ENCODE data around the gene NBEAL1. TPM values are rescaled to one million over a fixed set of nuclear protein-coding genes. Genes with fewer than 3 reads are reported as not detected.
"Not testable (repeated sequence)": the region's sequence is repeated elsewhere in the genome, so short reads cannot be mapped to it uniquely, and the experiment has no call there.

Gene NBEAL1
- 16.2 TPM for total RNA-seq
- long read RNA-seq, partial matches to known transcripts, result 1 of 4 reads
- long read RNA-seq, other reads (novel, unspliced or antisense), result 3 of 4 reads

GRCh38 chr2:203014456-203015199 lies at the start of gene NBEAL1:
Gene NBEAL1, plus strand, starts transcription at chr2:203014875. Its CDS starts 1,510 bp downstream, at chr2:203016385.
- intact Hi-C loops (cut with DNase I), result no loop called here
- ATAC-seq (ENCODE audit: poor library complexity), result peak; percentile 99
- DNase-seq, result peak; percentile 99

- no peak for DNase-seq
Measured at GRCh38 chr2:202965810-202966460, 48.7 kb upstream of the NBEAL1 start.

GRCh38 chr2:202969404-202969803 lies 45.3 kb upstream of the NBEAL1 start:
- ATAC-seq (ENCODE audit: poor library complexity); intact Hi-C loops (cut with DNase I); DNase-seq: not testable (repeated sequence)

More at GRCh38 chr2:202965810-202966460, 48.7 kb upstream of the NBEAL1 start:
- intact Hi-C loops (cut with DNase I), result no loop called here
- ATAC-seq (ENCODE audit: poor library complexity), result no peak

- intact Hi-C loops (cut with DNase I), result no loop called here
- DNase-seq (no peak), ATAC-seq (ENCODE audit: poor library complexity) (no peak)
Measured at GRCh38 chr2:202976809-202977208, 37.9 kb upstream of the NBEAL1 start.

GRCh38 chr2:202982779-202983491 lies 31.7 kb upstream of the NBEAL1 start:
- DNase-seq (no peak), ATAC-seq (ENCODE audit: poor library complexity) (no peak)
- intact Hi-C loops (cut with DNase I), result no loop called here

- no peak for DNase-seq
- intact Hi-C loops (cut with DNase I), result no loop called here
Measured at GRCh38 chr2:202989749-202990148, 24.9 kb upstream of the NBEAL1 start.

GRCh38 chr2:202990501-202990900 lies 24.2 kb upstream of the NBEAL1 start:
- no peak for DNase-seq
- no peak for ATAC-seq (ENCODE audit: poor library complexity)
- intact Hi-C loops (cut with DNase I), result no loop called here

More at GRCh38 chr2:202989749-202990148, 24.9 kb upstream of the NBEAL1 start:
- ATAC-seq (ENCODE audit: poor library complexity), result no peak

- ATAC-seq (ENCODE audit: poor library complexity); intact Hi-C loops (cut with DNase I): not testable (repeated sequence)
Measured at GRCh38 chr2:202997113-202997512, 17.6 kb upstream of the NBEAL1 start.

GRCh38 chr2:203002054-203002821 lies 12.4 kb upstream of the NBEAL1 start:
- ATAC-seq (ENCODE audit: poor library complexity) (no peak), DNase-seq (no peak)
- intact Hi-C loops (cut with DNase I), result no loop called here

More at GRCh38 chr2:202997113-202997512, 17.6 kb upstream of the NBEAL1 start:
- not testable (repeated sequence) for DNase-seq

- no peak for ATAC-seq (ENCODE audit: poor library complexity)
- intact Hi-C loops (cut with DNase I), result no loop called here
Measured at GRCh38 chr2:203003716-203004115, 11.0 kb upstream of the NBEAL1 start.

GRCh38 chr2:203016716-203017115 lies 2.0 kb downstream of the NBEAL1 start:
- intact Hi-C loops (cut with DNase I), result no loop called here

More at GRCh38 chr2:203003716-203004115, 11.0 kb upstream of the NBEAL1 start:
- no peak for DNase-seq

GRCh38 chr2:203018181-203018580 lies 3.5 kb downstream of the NBEAL1 start:
- intact Hi-C loops (cut with DNase I), result no loop called here
- DNase-seq (no peak), ATAC-seq (ENCODE audit: poor library complexity) (no peak)

More at GRCh38 chr2:203016716-203017115, 2.0 kb downstream of the NBEAL1 start:
- ATAC-seq (ENCODE audit: poor library complexity) (no peak), DNase-seq (no peak)

GRCh38 chr2:203019142-203019541 lies 4.5 kb downstream of the NBEAL1 start:
- ATAC-seq (ENCODE audit: poor library complexity) (no peak), DNase-seq (no peak)
- intact Hi-C loops (cut with DNase I), result no loop called here

- DNase-seq, result no peak
- ATAC-seq (ENCODE audit: poor library complexity), result peak; percentile 41
- intact Hi-C loops (cut with DNase I), result no loop called here
Measured at GRCh38 chr2:203021991-203022390, 7.3 kb downstream of the NBEAL1 start.

GRCh38 chr2:203022751-203023150 lies 8.1 kb downstream of the NBEAL1 start:
- peak; percentile 61 for ATAC-seq (ENCODE audit: poor library complexity)
- intact Hi-C loops (cut with DNase I), result no loop called here
- DNase-seq, result no peak

- intact Hi-C loops (cut with DNase I), result no loop called here
- no peak for ATAC-seq (ENCODE audit: poor library complexity)
- DNase-seq, result no peak
Measured at GRCh38 chr2:203025592-203025991, 10.9 kb downstream of the NBEAL1 start.

- no peak for DNase-seq
- ATAC-seq (ENCODE audit: poor library complexity), result no peak
- intact Hi-C loops (cut with DNase I), result no loop called here
Measured at GRCh38 chr2:203030545-203030944, 15.9 kb downstream of the NBEAL1 start.

- intact Hi-C loops (cut with DNase I), result no loop called here
- no peak for DNase-seq
- no peak for ATAC-seq (ENCODE audit: poor library complexity)
Measured at GRCh38 chr2:203030991-203031390, 16.3 kb downstream of the NBEAL1 start.
